HL-60 (cell line): ENCODE data around the gene ADGRF4.

Experiments
- DNase-seq, 2 experiments: peaks; one replicate each; pipeline ENCODE4 v3.0.0-alpha.2; 2010 to 2020; ENCODE audit warnings: low read depth in 1 of 2, low spot score in 1 of 2
- H3K27ac ChIP-seq: fragments of 250-450 bp; sonication (Bioruptor Pico); replicated peaks from 2 replicates; pipeline ENCODE4 v1.5.1; 2020; ENCODE audit warnings: mild to moderate bottlenecking, moderate library complexity
- H3K27me3 ChIP-seq: fragments of 250-450 bp; sonication (Bioruptor Pico); 2 replicates; pipeline ENCODE4 v1.5.1; 2021; ENCODE audit warnings: mild to moderate bottlenecking, moderate library complexity; ENCODE audit not compliant: insufficient read depth, poor library complexity, severe bottlenecking
- H3K4me3 ChIP-seq: replicated peaks from 2 replicates; pipeline ENCODE4 v1.5.1; 2011; ENCODE audit warnings: mild to moderate bottlenecking, control low read depth, low read length; ENCODE audit not compliant: insufficient read depth
- CTCF ChIP-seq: IDR thresholded peaks from one replicate; pipeline ENCODE4 v1.5.1; 2011; ENCODE audit warnings: low read length, control low read depth, inconsistent platforms; ENCODE audit not compliant: insufficient read depth
- GABPA ChIP-seq: IDR thresholded peaks from 2 replicates; pipeline ENCODE4 v1.6.1; 2012; ENCODE audit warnings: low read depth
- POLR2AphosphoS5 ChIP-seq: IDR thresholded peaks from 2 replicates; pipeline ENCODE4 v1.6.1; 2012; ENCODE audit warnings: low read depth
- REST ChIP-seq: IDR thresholded peaks from 2 replicates; pipeline ENCODE4 v1.6.1; 2012; ENCODE audit warnings: low read depth; ENCODE audit not compliant: insufficient replicate concordance
- SPI1 ChIP-seq: IDR thresholded peaks from 2 replicates; pipeline ENCODE4 v1.6.1; 2012; ENCODE audit warnings: low read depth, mild to moderate bottlenecking, borderline replicate concordance

Gene ADGRF4

GRCh38 chr6:47721189-47721588 lies 22.8 kb downstream of the ADGRF4 start:
- TF ChIP-seq GABPA (no peak), POLR2AphosphoS5 (no peak), CTCF (no peak), SPI1 (no peak), REST (no peak)
- Histone ChIP-seq H3K4me3 (no peak overlapping the region), H3K27ac (no peak overlapping the region), H3K27me3 (no peaks in the 10 kb centered on the region)
- no peak for DNase-seq

GRCh38 chr6:47722194-47722593 lies 23.8 kb downstream of the ADGRF4 start:
- no peak overlapping the region for H3K4me3 ChIP-seq
- H3K27me3 ChIP-seq, result no peaks in the 10 kb centered on the region
- DNase-seq, result no peak
- no peak for TF ChIP-seq POLR2AphosphoS5
- no peak for TF ChIP-seq SPI1
- no peak for TF ChIP-seq REST
- no peak for TF ChIP-seq GABPA
- no peak for TF ChIP-seq CTCF
- H3K27ac ChIP-seq, result no peak overlapping the region

- Histone ChIP-seq H3K4me3 (no peak overlapping the region), H3K27ac (no peak overlapping the region), H3K27me3 (no peaks in the 10 kb centered on the region)
- DNase-seq, result no peak
- TF ChIP-seq REST (no peak), CTCF (no peak), GABPA (no peak), POLR2AphosphoS5 (no peak), SPI1 (no peak)
Measured at GRCh38 chr6:47724300-47724699, 25.9 kb downstream of the ADGRF4 start.
